NCI-H1092 treated with DMSO at 0.1 percent for 48 hours (cell line): ENCODE data around the gene NAV2.
"Not testable (repeated sequence)": the region's sequence is repeated elsewhere in the genome, so short reads cannot be mapped to it uniquely, and the experiment has no call there.

ENCODE experiments used
- DNase-seq: peaks from one replicate; lab custom pipeline; 2025; lab: John Stamatoyannopoulos, UW

NAV2 gene

DNA sequence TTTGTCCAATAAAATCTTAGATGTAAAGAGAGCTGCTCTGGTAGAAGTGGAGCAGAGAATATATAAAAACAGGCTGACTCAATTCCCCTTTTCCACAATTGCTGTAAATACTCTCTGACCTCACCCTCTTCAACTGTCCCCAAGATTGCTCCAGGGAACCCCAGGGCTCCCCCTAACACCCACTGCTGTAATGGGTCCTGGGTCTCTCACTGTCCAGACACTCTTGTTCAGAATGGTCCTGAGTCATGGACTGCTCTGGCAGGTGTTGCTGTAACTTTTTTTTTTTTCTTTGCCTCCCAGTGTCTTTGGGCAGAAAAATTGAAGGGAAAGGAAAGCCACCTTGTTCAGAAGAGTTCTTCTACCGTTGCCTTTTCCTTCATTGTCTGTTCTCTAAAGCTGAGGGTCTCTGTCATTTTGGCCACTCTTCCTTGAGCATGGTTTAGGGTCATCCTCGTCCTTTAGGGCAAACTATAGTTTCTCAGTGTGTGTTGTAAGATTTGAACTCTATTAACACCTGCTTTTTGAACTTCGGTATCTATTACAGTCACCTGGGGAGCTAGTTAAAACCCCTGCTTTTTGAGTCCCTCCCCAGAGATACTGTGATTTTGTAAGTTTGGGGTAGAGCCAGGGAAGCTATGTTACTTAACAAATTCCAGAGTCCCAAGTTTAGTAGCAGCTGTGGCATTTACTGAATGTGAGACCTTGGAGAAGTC is 209.5 kb downstream of the NAV2 start:
- DNase-seq: no peak

DNA sequence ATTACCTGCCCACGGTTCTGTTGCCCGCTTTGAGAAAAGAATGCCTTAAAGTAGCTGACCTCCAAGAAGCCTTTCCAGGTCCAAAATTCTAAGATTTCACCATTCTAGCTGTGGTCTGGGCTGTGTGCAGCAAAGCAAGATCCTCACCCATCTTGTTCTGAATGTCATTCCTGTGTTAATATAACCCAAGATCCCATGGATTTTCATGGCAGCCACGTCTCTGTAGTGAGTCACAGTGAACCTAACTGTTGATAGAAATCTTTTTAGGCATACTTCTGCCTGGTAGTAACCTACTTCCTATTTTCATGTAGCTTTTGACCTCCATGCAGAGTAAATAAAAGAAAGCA is 210.0 kb downstream of the NAV2 start:
- no peak for DNase-seq

DNA sequence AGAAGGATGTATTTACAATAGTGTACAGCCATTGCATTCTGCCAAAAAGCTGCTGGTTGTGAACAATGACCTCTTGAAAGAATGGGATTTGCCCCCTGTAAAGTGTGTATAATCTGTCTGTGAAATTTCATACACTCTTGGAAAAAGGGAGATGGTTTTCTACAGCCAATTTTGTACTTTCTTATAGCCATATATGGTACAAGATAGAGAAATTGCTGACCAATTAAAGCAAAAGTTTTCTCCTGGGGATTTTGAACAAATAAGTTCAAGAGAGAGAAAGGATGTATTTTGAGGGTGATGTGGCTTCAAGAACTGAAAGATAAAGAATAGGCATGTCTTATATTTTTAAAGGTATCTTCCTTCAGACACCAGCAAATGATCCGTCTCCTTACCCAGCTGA is 211.0 kb downstream of the NAV2 start:
- DNase-seq: no peak

DNA sequence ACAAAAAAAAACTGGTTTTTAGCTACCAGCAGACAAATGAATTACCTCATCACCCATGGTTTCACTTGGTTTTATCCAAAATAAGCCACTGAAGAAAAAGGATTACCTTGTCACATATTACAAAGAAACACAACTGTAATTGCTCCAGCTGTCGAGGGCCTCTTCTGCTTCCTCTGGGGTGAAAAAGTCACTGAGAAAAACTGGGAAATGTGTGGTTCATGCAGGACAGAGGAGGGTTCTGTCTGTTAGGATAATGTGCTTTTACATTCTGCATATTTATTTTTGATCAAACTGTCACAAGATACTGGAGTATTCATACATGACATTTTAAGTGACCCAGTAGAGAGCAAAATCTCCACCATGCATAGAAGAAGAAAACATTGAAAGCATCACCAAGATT is 211.7 kb downstream of the NAV2 start:
- no peak for DNase-seq

DNA sequence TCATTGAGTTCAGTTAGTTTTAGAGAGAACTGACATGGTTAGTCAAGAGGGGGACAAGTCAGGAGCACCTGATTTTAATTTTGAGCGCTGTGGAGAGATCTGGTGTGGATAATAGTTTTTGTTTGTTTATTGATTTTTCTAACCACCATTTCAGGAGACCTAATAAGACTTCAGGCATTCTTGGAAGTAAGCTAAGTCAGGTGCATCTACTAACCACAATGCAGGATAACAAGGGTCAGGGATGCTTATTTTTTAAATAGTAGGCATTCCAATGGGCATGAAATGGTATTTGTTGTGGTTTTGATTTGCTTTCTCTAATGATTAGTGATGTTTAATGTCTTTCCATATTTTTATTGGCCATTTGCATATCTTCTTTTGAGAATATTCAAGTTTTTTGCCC is 212.1 kb downstream of the NAV2 start:
- no peak for DNase-seq

DNA sequence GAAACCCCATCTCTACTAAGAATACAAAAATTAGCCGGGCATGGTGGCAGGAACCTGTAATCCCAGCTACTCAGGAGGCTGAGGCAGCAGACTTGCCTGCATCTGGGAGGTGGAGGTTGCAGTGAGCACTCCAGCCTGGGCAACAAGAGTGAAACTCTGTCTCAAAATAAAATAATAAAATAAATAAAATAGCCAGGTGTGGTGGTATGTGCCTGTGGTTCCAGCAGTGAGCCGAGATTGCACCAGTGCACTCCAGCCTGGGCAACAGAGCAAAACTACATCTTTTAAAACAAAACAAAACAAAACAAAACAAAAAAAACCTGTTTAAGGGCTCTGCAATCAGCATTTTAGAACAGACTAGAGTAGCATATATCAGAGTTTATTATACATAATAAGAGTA is 214.8 kb downstream of the NAV2 start:
- not testable (repeated sequence) for DNase-seq

DNA sequence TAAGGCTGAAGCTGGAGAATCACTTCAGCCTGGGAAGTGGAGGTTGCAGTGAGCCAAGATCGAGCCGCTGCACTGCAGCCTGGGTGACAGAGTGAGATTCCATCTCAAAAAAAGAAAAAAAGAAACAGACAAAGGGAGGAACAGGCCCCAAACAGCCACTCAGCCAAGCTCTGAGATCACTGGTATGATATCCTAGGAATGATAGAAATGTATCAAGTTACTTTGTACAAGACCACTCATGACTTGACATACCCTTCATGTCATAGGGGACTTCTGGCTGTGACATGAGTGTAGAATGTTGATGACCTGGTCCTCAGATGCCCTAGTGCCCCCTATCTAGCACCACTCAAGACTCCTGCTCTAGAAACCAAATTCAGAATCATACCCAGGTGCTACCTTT is 216.5 kb downstream of the NAV2 start:
- no peak for DNase-seq

DNA sequence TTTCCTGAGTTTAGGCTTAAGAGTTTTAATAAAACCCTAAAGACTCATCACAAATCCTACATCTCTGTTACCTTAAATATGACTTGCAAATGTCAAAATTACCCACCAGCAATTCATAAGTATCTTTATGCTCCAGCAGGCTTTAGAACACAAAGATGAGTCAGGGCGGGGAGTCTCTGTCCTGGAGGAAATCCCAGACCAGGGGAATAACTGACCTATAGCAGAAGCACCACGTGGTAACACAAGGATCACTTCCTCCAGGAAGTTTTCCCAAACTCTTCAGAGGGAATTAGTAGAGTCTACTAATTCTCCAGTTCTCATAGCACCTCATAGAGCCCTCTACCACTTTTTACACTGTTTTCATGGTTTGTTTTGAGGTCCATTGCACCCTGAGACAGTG is 217.0 kb downstream of the NAV2 start:
- DNase-seq: no peak

DNA sequence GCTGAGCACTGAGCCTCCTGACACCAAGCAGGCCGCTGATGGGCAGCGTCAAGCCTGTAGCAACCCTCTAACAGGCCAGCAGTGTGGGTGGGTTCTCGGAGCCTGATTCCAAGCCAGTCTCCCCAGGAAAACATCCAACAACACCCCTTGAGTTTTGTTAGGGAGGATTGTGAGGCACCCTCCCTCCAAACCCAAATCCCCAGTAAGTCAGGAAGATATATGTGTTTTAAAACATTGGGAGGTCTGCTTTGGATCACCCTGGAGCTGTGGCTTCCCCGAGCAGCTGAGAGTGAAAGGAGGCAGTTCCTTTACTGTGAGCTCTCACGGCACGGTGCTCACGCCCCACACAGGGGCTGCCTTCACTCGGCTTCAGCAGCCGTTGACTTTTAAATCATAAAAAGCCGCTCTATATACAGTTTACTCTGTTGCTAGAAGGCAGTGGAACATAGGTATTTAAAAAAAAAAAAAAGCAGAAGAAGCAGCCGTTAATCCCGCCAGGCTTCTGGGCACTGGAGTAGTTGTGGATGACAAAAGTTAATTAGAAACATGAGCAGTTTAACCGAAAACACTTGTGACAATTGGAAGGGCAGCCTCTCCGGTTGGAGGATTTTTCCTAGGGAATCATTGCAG is 218.6 kb downstream of the NAV2 start:
- no peak for DNase-seq

DNA sequence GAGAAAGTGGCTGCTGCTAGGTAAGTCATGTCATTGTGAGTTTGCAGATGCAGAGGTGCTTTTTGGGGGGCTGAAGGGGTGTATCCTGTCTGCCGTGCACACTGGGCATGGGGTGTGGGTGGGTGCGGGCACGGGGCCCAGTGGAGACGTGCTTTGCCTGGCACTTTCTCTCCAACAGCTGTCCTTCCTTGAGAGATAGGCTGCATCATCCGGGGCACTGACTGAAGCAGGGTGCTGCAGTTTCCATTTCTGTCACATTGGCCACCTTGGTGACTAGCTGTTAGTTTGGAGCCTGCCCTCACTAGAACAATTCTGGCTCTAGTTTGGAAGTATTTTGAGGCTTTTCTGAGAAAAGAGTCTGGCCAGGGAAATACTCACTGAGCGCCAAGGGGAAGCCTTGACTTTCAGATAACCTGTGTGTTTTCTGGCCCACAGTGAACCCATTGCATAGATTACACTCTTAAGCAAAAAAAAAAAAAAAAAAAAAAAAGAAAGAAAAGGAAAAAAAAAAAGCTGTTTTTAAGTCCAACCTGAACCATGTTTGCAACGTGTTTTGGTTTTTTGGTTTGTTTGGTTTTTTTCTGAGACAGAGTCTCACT is 219.2 kb downstream of the NAV2 start:
- DNase-seq: no peak

DNA sequence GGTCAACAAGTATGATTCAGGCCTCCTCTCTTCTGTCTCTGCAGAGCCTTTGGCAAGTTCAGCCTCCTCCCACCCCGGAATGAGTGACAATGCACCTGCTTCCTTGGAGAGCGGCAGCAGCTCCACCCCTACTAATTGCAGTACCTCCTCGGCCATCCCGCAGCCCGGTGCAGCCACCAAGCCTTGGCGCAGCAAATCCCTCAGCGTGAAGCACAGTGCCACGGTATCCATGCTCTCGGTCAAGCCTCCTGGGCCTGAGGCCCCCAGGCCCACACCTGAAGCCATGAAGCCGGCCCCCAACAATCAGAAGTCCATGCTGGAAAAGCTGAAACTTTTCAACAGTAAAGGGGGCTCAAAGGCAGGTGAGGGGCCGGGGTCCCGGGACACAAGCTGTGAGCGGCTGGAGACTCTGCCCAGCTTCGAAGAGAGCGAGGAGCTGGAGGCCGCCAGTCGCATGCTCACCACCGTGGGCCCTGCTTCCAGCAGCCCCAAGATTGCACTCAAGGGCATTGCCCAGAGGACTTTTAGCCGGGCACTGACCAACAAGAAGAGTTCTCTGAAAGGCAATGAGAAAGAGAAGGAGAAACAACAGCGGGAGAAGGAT is 220.6 kb downstream of the NAV2 start:
- DNase-seq: no peak

DNA sequence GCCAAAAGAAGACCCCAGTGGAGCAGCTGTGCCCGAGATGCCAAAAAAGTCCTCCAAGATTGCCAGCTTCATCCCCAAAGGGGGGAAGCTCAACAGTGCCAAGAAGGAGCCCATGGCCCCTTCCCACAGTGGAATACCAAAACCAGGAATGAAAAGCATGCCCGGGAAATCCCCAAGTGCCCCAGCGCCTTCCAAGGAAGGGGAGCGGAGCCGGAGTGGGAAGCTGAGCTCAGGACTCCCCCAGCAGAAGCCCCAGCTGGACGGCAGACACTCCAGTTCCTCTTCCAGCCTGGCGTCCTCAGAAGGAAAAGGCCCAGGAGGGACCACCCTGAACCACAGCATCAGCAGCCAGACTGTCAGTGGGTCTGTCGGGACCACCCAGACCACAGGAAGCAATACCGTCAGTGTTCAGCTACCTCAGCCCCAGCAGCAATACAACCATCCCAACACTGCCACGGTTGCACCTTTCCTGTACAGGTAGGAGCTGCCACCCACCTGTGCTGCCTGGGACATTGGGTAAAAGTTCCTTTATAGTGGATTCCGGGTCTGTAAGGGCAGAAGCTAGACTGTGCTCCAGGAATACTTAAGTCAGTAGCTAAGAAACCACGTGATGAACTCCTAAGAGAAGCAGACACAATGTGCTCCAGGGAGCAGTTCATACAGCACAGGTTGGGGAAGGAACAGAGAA is 221.3 kb downstream of the NAV2 start:
- DNase-seq: no peak

DNA sequence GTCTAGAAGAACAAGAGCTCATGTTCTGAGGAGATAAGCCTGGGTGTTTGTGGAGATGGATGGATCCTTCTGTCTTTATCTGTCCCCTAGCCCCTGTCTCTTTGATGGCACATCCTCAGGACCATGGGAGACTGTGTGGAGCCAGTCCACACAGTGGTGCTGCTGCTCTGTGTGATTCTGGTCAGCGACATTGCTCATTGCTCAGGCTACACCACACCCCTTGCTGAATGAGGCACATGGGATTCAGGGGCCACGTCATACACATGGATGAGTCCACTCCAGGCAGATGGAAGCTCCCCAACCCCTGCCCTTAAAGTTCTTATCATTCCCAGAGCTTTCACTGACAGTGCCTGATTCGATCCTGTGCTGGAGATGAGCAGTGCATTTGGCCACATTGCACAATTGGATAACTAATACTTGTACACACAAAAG is 222.2 kb downstream of the NAV2 start:
- no peak for DNase-seq

DNA sequence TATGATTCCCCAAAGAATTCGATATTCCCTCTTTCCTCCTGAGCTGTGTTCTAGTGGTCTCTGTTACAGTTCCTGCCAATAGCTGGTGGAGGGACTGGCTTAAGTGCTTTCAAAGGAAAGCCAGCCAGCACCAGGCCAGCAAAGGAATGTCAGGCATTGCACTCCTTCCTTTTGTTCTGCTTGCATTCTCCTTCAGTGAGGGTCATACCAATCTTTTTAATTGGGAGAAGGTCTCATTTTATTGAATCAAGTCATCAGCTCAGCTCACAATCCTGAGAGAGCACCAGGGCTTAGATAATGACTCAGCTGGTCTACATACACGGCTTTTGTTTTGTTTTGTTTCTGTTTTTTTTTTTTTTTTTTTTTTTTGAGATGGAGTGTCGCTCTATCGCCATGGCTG is 222.9 kb downstream of the NAV2 start:
- no peak for DNase-seq

DNA sequence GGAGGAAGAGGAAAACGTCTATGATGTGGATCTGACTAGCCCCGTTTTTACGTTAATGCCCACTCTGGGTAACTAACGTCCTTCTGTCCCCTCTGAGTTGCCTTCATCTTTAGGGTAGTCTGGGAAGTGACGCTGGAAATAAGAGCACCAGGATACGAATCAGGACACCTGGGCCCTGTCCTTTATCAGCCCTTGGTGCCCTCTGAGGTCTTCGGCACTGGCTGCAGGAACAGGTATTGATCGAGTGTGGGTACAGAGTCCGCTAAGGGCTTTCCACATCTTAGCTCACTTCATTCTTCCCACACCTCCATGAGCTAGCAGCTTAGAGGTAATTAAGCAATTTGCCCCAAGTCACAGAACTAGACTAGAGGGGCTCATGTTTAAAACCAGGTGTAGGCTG is 223.8 kb downstream of the NAV2 start:
- no peak for DNase-seq

DNA sequence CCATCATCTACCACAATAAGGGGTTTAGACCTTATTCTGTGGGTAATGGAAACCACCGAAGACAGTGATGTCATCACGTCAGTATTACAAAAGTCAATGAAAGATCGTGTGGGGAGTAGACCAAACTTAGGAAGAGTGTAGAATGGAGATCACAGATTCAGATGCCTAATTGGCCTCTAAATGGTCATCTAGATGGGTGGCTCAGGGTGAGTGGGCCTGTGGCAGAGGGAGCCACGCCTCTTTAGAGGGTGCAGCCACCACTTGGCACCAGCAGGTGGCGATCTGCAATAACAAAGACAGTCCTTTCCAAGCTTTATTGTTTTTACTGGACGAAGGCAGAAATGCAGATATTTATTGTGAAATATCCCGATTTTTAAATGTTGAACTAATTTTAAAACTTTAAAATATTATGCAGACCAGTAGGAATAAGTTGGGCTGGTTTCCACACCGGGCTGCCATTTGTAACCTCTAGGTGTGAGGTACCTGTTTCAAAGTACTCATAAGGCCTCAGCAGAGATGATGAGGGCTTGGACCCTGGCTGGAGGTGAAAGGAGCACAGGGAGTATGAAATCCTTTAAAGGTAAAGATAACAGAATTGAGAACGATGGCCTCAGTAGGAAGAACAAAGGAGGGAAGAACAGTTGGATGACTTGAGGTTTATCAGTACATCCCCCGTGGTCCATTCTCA is 225.7 kb downstream of the NAV2 start:
- DNase-seq: peak; percentile 16

DNA sequence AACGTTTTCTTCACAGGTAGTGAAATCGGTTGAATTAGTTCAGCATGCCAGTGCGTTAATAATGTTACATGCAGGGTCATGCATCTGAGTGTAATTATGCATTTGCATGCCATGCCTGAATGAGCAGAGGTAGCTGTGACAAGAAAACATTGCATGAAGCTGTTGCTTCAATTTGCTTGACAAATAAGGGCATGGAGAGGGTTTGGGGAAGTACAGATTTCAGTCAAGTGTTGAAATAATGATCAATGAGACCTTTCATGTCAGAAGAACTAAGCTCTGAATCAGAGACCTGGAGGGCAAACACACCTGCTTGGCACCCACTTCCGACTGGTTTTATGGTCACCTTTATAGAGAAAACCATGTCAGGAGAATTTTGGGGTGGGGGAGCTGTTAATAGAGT is 226.2 kb downstream of the NAV2 start:
- peak; percentile 26 for DNase-seq

DNA sequence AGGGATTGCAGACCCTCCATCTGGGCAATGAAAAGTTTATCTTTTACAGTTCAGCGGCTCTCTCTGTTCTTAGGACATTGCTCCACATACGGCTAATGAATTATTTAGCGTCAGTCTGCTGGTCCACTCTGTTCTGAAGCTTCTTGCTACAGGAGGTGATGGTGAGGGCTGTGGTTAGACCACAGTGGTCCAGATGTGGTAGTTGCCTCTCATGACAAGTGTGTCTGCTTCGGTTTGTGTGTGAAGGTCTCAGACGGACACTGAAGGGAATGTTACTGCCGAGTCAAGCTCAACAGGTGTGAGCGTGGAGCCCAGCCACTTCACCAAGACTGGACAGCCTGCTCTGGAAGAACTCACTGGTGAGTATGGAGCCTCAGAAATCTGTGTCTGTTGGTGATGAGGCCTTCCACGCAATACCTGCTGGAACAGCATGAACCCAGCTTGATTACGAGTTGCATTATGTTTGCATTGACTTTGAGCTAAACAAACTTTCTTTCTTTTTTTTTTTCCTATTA is 226.8 kb downstream of the NAV2 start:
- DNase-seq: no peak

DNA sequence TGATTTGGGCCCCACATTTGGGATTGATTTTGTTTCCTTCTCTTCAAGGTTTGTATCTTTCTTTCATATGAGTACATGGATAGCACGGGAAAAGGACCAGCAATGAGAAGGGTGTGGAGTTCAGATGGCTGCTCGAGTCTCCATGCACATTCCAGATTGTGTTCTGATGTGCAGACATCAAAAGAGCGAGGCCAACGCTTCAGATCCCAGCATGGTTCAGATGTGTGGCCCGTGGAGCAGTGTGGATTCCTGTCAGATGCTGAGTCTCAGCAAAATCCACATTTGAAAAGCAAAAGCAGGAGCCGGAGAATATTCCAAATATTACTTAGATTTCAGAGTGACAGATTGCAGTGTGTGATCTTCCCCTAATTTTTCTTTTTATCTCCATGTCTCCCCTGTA is 228.2 kb downstream of the NAV2 start:
- no peak for DNase-seq

DNA sequence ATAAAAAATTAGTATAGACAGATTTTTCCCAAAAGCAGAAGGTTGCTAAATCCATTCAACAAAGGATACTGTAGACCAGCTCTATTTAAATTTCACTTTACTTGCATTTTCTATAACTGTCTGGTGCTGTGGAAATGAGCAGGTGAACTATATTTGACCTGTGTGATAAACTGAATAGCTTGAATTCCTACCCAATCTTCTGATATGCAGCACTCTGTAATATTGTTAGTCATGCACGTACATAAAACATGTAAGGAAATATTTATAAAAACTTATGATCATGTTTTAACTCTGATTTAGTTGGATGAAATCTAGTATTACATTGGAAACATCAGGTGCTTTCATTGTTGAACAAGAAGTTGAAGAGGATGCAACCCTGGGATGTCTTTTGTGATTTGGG is 234.0 kb downstream of the NAV2 start:
- no peak for DNase-seq

DNA sequence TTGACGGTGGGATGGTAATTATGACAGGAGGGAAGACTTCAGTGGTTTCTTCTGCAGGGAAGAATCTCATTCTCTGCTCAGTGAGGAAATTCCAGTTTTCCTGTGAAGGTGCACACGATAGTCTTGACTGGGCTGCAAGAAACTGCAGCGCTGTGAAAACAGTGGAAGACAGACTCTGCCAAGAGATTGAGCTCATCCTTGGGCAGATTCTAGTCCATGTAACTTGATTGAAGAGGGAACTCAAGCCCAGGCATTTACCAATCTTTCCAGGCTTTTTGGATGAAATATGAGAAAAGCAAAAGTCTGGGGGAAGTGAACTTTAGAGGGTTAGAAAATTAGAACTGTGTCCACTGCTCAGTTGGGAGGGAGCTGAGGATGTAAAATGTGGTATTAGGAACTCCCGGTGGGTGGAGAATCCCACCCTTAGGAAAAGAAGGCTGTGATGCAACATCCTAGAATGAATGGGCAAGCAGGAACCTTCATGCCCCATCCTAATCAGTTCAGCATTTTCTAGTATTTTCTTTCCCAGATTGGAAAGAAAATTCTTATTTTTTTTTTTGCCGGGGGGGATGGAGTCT is 235.0 kb downstream of the NAV2 start:
- DNase-seq: no peak

DNA sequence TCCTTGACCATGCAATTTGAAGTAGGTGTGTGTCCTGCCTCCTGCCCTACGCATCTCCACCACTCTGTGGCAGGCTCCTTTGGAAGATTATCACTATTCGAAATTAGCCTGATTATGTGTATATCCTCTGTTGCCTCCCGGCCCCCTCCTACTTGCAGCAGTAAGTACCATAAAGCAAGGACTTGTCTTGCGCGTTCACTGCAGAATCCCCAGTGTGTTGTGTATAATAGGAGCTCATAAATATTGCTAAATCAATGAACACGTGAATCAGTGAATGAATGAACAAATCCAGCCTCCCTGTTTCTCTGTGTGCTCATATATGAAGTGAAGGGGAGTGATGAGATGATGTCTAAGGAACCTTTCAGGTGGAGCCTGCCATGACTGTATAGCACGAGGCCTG is 237.0 kb downstream of the NAV2 start:
- DNase-seq: no peak
